ENCODE measurements around the gene SAMD13.

Gene SAMD13

DNA sequence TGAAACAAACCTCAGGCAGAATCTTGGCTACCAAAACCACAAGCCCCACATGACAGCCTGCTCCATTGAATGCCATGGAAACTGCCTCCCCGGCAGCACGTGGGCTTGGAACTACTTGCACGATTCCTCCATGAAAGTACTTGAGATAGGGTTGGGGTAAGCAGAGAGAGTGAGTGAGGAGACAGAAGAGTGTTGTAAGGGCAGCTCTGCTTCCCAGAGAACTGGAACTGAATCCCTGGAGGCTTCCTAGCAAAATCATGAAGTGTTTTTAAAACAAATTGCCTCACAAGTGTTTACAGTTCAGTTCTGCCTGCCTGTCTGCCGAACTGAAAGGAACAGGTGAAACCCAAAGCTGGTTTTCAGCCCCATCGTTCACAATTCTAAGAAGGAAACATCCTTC, 61.5 kb downstream of the SAMD13 start:
- DNase-seq = no peak
- TF ChIP-seq POLR2A (IDR thresholded peaks at IDR 0.05; ENCODE audit: low read length) (no peak), GATA1 (IDR thresholded peaks at IDR 0.05; ENCODE audit: low read depth, low read length) (no peak)

DNA sequence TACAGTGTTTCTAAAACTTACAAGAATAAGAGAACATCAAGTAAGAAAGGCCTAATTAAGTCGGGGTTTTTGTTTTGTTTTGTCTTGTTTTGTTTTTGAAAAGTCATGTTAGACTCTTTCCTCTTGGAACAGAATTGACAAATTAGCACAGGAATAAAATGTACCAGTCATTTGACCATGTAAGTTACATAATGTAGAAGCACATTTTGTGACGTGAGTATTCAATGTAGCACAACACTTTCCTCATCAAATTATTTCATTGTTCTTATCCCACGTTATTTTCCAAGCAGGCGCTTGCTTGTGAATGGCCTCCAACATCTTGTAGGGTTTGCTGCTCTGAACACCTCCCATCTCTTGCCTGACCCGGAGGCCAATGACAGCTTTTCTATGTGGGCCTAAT, 62.1 kb downstream of the SAMD13 start:
- no peak for DNase-seq
- TF ChIP-seq GATA1 (IDR thresholded peaks at IDR 0.05; ENCODE audit: low read depth, low read length) (no peak), POLR2A (IDR thresholded peaks at IDR 0.05; ENCODE audit: low read length) (no peak)

DNA sequence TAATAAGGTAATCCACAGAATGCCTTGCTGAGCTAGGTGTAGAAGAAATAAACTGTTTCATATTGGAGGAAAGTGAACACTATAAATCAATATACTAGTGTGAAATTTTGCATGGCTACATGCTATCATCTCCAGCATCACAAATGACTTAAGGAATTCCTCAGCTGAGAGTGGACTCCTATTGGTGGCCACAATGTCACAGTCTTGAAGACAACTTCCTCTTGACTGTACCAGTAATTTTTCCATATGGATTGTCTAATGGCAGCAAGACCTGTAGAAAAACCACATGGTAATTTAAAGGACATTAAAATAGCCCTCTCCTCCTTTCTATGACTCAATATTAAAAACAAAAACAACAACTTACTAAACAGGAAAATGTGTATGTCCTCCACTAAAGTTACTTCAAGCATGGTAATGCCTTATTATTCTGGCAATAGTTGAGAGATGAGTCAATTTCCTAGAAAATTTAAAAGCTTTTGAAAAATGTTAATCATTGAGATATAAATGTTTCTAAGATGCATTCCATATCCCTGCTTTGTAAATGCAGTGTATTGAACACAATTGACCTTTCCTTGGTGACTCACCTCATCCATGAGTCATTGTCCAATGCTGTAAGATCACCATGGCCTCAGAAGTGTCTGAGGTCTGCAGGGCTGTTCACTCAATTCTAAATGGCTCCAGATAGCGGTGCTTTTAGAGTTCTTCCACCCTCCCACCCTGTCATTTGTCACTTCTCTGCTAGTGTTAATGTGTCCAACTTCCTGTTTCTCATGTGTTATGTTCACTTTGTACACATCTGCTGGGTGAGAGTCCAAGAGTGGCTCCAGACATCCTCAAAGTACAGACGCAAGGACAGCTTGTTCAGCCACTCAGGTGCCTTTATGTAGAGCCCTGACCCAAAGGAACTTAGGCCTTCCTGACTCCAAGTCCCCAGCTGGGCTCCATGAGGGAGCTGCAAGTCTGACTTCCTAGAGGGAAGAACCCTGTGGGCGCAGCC, 64.0 kb downstream of the SAMD13 start:
- TF ChIP-seq POLR2A (IDR thresholded peaks at IDR 0.05; ENCODE audit: low read length) (no peak), GATA1 (IDR thresholded peaks at IDR 0.05; ENCODE audit: low read depth, low read length) (no peak)
- peak; percentile 2 to 17 for DNase-seq

DNA sequence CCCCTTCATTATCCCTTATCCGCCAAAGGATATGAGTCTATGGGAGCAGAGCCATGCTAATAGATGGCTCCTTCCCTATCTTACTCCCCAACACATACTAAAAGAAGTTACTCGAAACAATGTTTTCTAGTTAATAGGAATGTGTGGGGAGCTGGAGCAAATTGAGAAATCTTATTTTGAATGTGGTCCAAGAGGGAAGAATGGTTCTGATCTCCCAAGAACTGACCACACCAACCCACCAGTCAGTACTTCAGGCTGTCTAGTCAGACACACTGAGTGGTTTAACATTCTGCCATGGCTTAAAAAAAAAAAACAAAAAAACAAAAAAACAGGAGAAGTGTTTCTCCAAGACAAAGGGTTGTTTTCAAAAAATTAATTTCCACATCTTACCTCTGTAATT, 65.3 kb downstream of the SAMD13 start:
- no peak for DNase-seq
- TF ChIP-seq POLR2A (IDR thresholded peaks at IDR 0.05; ENCODE audit: low read length) (no peak), GATA1 (IDR thresholded peaks at IDR 0.05; ENCODE audit: low read depth, low read length) (no peak)

DNA sequence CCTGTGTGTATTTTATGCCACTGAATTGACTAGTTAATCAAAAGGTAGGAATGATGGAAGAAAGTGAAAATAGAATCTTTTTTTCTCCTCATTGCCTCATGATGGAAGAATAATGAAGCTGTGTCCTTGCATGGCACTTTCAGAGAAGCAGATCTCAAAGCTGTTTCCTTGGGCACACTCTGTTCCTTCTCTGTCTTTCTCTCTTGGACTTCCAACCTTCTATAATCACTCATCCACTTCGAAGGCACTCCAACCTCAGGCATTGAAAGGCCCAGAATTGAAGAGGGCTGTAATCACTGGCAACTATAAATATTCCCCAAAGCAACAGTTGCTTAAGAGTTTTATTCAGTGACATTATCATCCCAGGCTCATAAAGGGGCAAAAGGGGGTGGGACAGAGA, 65.7 kb downstream of the SAMD13 start:
- no peak for TF ChIP-seq POLR2A (IDR thresholded peaks at IDR 0.05; ENCODE audit: low read length)
- TF ChIP-seq GATA1 (IDR thresholded peaks at IDR 0.05; ENCODE audit: low read depth, low read length) = no peak
- DNase-seq = no peak

DNA sequence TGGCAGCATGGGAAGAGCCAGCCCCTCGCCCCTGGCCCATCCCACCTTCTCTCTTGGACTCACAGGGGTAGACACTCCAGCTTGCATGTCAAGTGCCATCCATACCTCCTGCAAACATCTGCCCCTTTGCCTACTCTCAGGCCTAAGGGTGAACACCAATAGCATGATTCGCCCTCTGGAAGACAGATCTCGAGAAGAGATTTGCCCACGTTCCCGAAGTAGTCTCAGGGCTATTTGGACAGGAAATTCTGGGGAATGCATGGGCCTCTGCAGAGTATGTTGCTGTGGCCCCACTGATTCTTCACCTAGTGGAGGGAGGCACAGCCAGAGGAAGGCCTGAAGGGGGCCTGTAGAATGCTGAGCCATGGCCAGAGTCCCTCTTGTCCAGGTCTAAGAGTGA, 66.9 kb downstream of the SAMD13 start:
- DNase-seq = no peak
- TF ChIP-seq GATA1 (IDR thresholded peaks at IDR 0.05; ENCODE audit: low read depth, low read length) (no peak), POLR2A (IDR thresholded peaks at IDR 0.05; ENCODE audit: low read length) (no peak)

DNA sequence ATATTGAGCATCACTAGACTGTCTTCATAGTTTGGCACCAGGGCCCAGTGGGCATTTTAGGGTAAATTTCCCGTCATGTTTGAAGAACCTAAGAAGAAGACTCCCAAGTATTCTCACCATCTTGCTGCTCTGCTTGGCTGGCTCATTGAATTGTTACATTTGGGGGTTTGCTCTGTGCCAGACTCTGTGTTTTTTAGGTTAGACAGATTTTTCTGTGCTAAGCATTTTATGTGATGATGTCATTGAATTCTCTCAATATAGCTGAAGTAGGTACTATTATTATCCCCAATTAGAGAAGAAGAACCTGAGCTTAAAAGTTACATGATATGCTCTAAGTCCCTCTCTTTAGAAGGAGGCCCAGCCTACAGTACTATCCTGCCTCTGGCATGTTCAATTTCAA, 68.8 kb downstream of the SAMD13 start:
- no peak for TF ChIP-seq POLR2A (IDR thresholded peaks at IDR 0.05; ENCODE audit: low read length)
- TF ChIP-seq GATA1 (IDR thresholded peaks at IDR 0.05; ENCODE audit: low read depth, low read length) = no peak
- no peak for DNase-seq

DNA sequence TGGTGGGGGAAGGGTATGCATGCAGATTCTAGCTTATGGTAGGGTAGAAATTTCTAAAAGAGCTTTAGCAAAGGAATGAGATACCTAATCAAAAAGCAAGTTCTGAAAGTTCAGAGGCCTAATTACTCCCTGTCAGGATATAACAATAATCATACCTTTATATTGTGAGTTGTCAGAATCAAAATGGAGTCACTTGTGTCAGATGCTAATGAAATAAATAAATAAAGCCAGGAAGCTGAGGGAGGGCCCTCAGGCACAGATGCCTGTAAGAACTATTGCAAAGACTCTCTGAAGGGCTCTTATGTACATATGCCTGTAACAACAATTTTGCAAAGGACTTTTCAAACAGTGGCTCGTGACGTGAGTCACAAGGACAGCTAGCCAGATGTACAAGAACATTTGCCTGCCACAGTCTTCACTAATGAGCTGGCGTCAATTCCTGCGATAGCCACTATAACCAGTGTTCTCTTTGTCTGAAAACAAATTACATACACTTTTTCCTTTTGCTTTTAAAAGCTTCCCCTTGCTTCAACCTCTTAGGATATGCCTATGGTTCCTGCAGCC, 69.4 kb downstream of the SAMD13 start:
- TF ChIP-seq GATA1 (IDR thresholded peaks at IDR 0.05; ENCODE audit: low read depth, low read length) = no peak
- DNase-seq = no peak

DNA sequence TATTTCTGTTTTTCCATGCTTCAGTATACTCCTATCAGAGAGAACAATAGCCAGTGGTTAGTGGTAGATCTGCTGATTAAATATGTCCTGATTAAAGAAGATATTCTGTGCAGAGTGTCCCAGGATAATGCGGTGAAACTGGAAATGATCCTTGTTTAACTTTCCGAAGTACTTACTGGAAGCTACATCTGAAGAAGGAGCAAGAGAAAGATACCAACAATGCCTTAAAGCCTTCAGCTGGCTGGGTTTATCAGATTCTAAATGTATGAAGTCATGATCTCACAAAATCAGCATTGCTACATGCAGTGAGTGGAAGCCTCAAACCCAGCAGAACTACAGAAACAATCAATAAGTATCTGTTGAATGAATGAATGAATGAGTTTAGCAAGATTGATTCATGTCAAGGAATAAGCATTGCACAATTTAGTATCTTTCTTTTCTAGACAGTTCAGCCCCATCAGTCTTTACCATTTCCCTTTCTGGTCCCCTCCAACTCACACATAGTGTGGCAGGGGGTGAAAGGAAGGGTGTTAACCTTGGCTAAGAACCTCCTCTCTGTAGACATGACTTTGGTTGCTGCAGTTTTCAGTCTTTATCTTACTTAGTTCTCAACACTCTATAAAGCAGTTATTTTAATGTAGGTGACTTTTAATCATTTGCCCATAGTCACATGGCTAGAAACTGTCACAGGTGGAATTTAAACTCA, 72.1 kb downstream of the SAMD13 start:
- TF ChIP-seq POLR2A (IDR thresholded peaks at IDR 0.05; ENCODE audit: low read length) (no peak), GATA1 (IDR thresholded peaks at IDR 0.05; ENCODE audit: low read depth, low read length) (no peak)
- DNase-seq = no peak

DNA sequence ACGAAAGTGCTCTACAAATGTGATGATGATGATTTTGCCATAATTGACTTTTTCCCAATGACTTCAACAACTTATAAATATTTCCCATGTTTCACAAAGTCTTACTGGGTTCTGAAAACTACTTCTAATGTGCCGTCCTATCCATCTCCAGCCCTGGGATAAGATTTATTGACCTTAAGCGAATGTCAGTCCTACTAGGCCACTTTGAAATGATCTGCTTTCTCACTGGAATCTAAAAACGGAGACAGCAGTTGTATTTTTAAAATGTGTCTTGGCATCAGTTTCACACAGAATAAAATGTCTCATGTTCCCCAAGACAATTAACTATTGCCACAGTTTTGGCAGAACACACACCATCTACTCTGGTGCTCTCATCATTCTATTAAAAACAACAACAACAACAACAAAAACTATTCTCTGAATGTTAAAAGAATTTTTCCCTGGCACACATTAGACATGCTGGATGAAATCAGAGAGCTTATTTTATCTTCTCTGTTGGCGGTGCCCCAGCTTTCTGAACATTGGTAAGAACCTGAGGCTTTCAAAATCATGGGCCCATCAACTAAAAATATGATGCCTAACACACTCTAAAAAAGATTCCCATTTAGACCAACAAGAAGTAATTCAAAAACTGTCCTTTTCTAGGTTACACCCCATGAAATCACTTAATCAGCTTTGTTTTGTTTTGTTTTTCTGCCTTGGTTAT, 73.6 kb downstream of the SAMD13 start:
- TF ChIP-seq POLR2A (IDR thresholded peaks at IDR 0.05; ENCODE audit: low read length) (no peak), GATA1 (IDR thresholded peaks at IDR 0.05; ENCODE audit: low read depth, low read length) (no peak)
- DNase-seq = no peak

DNA sequence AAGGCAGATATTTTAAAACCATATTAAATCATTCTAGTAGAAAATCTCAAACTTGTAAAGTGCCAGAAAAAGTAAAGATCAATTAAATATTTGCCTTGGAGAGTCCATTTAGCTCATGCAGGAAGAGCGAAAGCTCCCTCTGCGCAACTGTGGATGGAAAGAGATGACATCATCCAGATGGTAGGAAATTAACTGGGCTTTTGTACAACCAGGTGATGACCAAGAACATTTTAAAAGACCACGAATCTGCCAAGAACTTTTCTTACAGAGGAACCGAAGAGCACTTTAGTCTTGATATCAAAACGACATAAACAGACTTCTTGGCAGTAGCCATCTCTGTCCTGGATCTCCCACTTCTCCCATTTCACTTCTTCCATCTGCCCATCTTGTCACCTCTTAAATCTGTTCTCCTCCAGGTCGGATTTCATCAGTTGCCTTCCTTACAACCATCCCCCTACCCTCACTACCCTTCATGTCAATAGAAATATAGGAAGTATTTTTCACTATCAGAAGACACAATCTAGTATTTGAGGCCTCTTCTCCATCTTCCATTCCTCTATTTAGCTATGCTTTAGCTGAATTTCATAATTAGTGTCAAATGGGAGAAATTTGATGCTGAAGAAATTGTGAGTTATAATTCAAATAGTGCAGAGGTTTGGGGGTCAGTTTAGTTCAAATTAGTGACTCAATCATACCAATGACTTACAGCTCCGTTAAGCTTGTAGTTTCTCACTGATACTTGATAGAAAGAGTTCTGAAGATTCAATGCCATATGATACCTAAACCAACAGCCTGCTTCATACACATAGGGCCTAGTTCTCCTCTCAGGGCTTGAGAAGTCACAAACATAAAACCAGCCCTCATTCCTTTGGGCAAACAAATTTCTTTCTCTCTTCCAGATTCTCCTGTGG, 74.7 kb downstream of the SAMD13 start:
- DNase-seq = no peak
- no peak for TF ChIP-seq POLR2A (IDR thresholded peaks at IDR 0.05; ENCODE audit: low read length)
- TF ChIP-seq GATA1 (IDR thresholded peaks at IDR 0.05; ENCODE audit: low read depth, low read length) = no peak

DNA sequence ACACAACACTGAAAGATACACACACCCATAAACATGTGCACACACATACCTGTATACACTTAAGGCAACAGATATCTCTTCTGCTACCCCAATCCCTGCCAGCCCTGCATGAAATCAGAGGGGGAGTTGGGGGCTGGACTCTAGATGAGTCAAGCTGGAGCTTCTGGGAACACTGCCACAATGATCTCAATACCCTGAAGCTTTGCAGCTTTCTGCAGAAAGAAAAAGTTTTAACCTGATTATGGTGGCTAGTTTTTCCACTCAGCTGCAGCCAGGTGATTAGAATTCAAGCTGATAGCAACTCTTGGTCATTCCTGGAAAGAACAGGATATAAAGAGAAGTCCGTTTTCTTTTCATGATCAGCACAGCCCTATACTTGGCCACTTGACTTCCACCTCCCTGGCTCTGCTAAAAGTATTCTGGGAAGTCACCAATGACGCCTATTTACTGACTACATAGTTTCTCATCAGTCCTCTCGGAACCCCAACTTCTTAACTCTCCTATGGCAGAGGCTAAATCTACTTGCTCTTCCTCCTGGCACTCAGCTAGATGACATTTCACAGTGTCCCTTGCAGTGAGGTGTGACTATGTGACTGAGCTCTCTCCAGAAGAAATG, 76.1 kb downstream of the SAMD13 start:
- no peak for TF ChIP-seq GATA1 (IDR thresholded peaks at IDR 0.05; ENCODE audit: low read depth, low read length)
- TF ChIP-seq POLR2A (IDR thresholded peaks at IDR 0.05; ENCODE audit: low read length) = no peak
- no peak for DNase-seq
